ENCODE measurements around the gene SMIM41.

GRCh38 chr12:52042706-52043385 lies 36.7 kb upstream of the SMIM41 start:
- TF ChIP-seq CTCF (conservative IDR thresholded peaks at IDR 0.05 in 1 of 2, IDR thresholded peaks at IDR 0.05 in 1 of 2; ENCODE audit: low read depth in 1 of 2, low read length in 2 of 2) (no peak), EZH2 (IDR thresholded peaks at IDR 0.05; ENCODE audit: low read length, missing control alignments) (no peak)
